Smooth muscle cell (in vitro differentiated cells): Measurements from ENCODE around the gene DAND5. TPM values are rescaled to one million over a fixed set of nuclear protein-coding genes. Genes with fewer than 3 reads are reported as not detected.

Experiments used
- DNase-seq: peaks from one replicate; lab custom pipeline; 2025; ENCODE audit not compliant: unreplicated experiment; lab: John Stamatoyannopoulos, UW
- H2AFZ ChIP-seq: fragments of 200-600 bp; sonication (generic); 2 replicates; pipeline ENCODE4 v1.6.0; 2016; ENCODE audit warnings: antibody characterized with exemption, low read depth, mild to moderate bottlenecking
- H3F3A ChIP-seq: fragments of 200-600 bp; sonication (generic); 2 replicates; pipeline ENCODE4 v1.6.0; 2017; ENCODE audit warnings: antibody characterized with exemption, low read depth
- H3K27ac ChIP-seq: fragments of 200-600 bp; sonication (generic); 2 replicates; pipeline ENCODE4 v1.5.1; 2016; ENCODE audit warnings: low read depth, mild to moderate bottlenecking
- H3K27me3 ChIP-seq: fragments of 200-600 bp; sonication (generic); 2 replicates; pipeline ENCODE4 v1.6.1; 2016; ENCODE audit warnings: low read depth, mild to moderate bottlenecking
- H3K36me3 ChIP-seq: fragments of 200-600 bp; sonication (generic); 2 replicates; pipeline ENCODE4 v1.5.1; 2016; ENCODE audit warnings: low read depth
- H3K4me1 ChIP-seq: fragments of 200-600 bp; sonication (generic); 2 replicates; pipeline ENCODE4 v1.5.1; 2016; ENCODE audit warnings: low read depth
- H3K4me2 ChIP-seq: fragments of 200-600 bp; sonication (generic); 2 replicates; pipeline ENCODE4 v1.6.0; 2016; ENCODE audit warnings: mild to moderate bottlenecking
- H3K4me3 ChIP-seq: fragments of 200-600 bp; sonication (generic); 2 replicates; pipeline ENCODE4 v1.5.1; 2016; ENCODE audit warnings: mild to moderate bottlenecking
- H3K79me2 ChIP-seq: fragments of 200-600 bp; sonication (generic); 2 replicates; pipeline ENCODE4 v1.6.0; 2016; ENCODE audit warnings: low read depth, mild to moderate bottlenecking
- H3K9ac ChIP-seq: fragments of 200-600 bp; sonication (generic); 2 replicates; pipeline ENCODE4 v1.6.0; 2016; ENCODE audit warnings: low read depth
- H3K9me3 ChIP-seq: fragments of 200-600 bp; sonication (generic); replicated peaks from 2 replicates; pipeline ENCODE4 v1.5.1; 2016; ENCODE audit warnings: low read depth
- H4K20me1 ChIP-seq: fragments of 200-600 bp; sonication (generic); 2 replicates; pipeline ENCODE4 v1.6.0; 2016; ENCODE audit warnings: low read depth
- CTCF ChIP-seq: fragments of 200-600 bp; sonication (generic); IDR thresholded peaks from 2 replicates; pipeline ENCODE4 v1.5.1; 2017; ENCODE audit warnings: borderline replicate concordance, mild to moderate bottlenecking, antibody characterized with exemption; ENCODE audit not compliant: insufficient read depth, poor library complexity, severe bottlenecking
- WGBS: methylation state at CpG from one replicate; pipeline ENCODE4 v1.1.7; 2016; ENCODE audit warnings: low lambda C conversion rate; 5-methylcytosine and 5-hydroxymethylcytosine counted together
- polyA plus RNA-seq: library from polyadenylated mRNA; unstranded; fragments of >200 nt; fragmentation: Nextera tagmentation; extraction: Ambion mirVana; gene quantifications from 2 replicates; pipeline ENCODE4 v1.2.1, GENCODE V29; 2016
- total RNA-seq: library from RNA; depleted of rRNA; stranded (reverse); fragments of >200 nt; gene quantifications from 2 replicates; pipeline ENCODE4 v1.2.3, GENCODE V29; 2014

Gene DAND5
- total and polyA plus RNA-seq, 2 experiments from 2014 or later = not detected

- Histone ChIP-seq H2AFZ (no peak overlapping the region), H3K4me1 (peaks cover 34% of the 10 kb centered on the region)
These were observed 48.9 kb downstream of the DAND5 start for GRCh38 chr19:13018035-13018914.

GRCh38 chr19:13019332-13019731 is 50.0 kb downstream of the DAND5 start:
- Histone ChIP-seq H2AFZ (no peak overlapping the region), H3F3A (no peaks in the 10 kb centered on the region), H3K79me2 (no peaks in the 10 kb centered on the region), H3K9ac (no peak overlapping the region), H3K4me1 (peaks cover 30% of the 10 kb centered on the region), H3K9me3 (no peaks in the 10 kb centered on the region), H3K4me3 (no peak overlapping the region), H3K27me3 (peaks cover 100% of the 10 kb centered on the region), H3K4me2 (no peak overlapping the region), H3K36me3 (no peaks in the 10 kb centered on the region), H3K27ac (no peak overlapping the region), H4K20me1 (peaks cover 82% of the 10 kb centered on the region)
- no peak for DNase-seq
- no peak for TF ChIP-seq CTCF
- 63% methylated on average over 4 of the region's 4 CpGs for WGBS

More at GRCh38 chr19:13018035-13018914, 48.9 kb downstream of the DAND5 start:
- H3K36me3 ChIP-seq = no peaks in the 10 kb centered on the region
- H3K9ac ChIP-seq = no peak overlapping the region
- H3K9me3 ChIP-seq = no peaks in the 10 kb centered on the region
- no peak overlapping the region for H3K27ac ChIP-seq
- no peaks in the 10 kb centered on the region for H3K79me2 ChIP-seq
- no peak for DNase-seq
- peaks cover 88% of the 10 kb centered on the region for H4K20me1 ChIP-seq
- H3K4me2 ChIP-seq = no peak overlapping the region
- TF ChIP-seq CTCF = no peak
- peaks cover 100% of the 10 kb centered on the region for H3K27me3 ChIP-seq
- 46% methylated on average over 17 of the region's 21 CpGs for WGBS
- no peaks in the 10 kb centered on the region for H3F3A ChIP-seq
- no peak overlapping the region for H3K4me3 ChIP-seq

- H3K36me3 ChIP-seq = no peaks in the 10 kb centered on the region
- peaks cover 100% of the 10 kb centered on the region for H3K27me3 ChIP-seq
- no peak overlapping the region for H3K4me3 ChIP-seq
- no peak for TF ChIP-seq CTCF
- peaks cover 27% of the 10 kb centered on the region for H3K4me1 ChIP-seq
- peaks cover 82% of the 10 kb centered on the region for H4K20me1 ChIP-seq
- H3K9ac ChIP-seq = no peak overlapping the region
- no peak overlapping the region for H3K27ac ChIP-seq
- H3F3A ChIP-seq = no peaks in the 10 kb centered on the region
- no peak overlapping the region for H3K4me2 ChIP-seq
- WGBS = 30% methylated on average over 7 of the region's 7 CpGs
- no peaks in the 10 kb centered on the region for H3K79me2 ChIP-seq
- no peak overlapping the region for H2AFZ ChIP-seq
- H3K9me3 ChIP-seq = no peaks in the 10 kb centered on the region
- DNase-seq = no peak
These were observed 50.6 kb downstream of the DAND5 start for GRCh38 chr19:13020002-13020414.
